Neural cell (in vitro differentiated cells): ENCODE measurements around the gene SPTSSB. TPM values are rescaled to one million over a fixed set of nuclear protein-coding genes. Genes with fewer than 3 reads are reported as not detected.

Experiments used
- H2AFZ ChIP-seq: fragments of 200-600, 300-800 bp; sonication (generic), shearing (Covaris generic); 2 replicates; pipeline ENCODE4 v1.6.0; 2014; ENCODE audit warnings: low read depth, mild to moderate bottlenecking, antibody characterized with exemption, low read length, moderate library complexity
- H3F3A ChIP-seq: fragments of 200-600 bp; shearing (Covaris generic); 2 replicates; pipeline ENCODE4 v1.6.1; 2016; ENCODE audit warnings: mild to moderate bottlenecking, moderate library complexity, mixed read lengths, antibody characterized with exemption, low read length; ENCODE audit not compliant: insufficient read depth, poor library complexity, severe bottlenecking
- H3K27ac ChIP-seq: fragments of 200-600, 300-800 bp; sonication (generic), shearing (Covaris generic); 2 replicates; pipeline ENCODE4 v1.5.1; 2014; ENCODE audit warnings: mild to moderate bottlenecking, low read length, moderate library complexity
- H3K27me3 ChIP-seq: fragments of 300-800, 200-600 bp; sonication (generic), shearing (Covaris generic); 2 replicates; pipeline ENCODE4 v1.6.0; 2014; ENCODE audit warnings: mild to moderate bottlenecking, low read depth, low read length, moderate library complexity; ENCODE audit not compliant: insufficient read depth
- H3K36me3 ChIP-seq: fragments of 300-800, 200-600 bp; sonication (generic), shearing (Covaris generic); 2 replicates; pipeline ENCODE4 v1.5.1; 2014; ENCODE audit warnings: mild to moderate bottlenecking, antibody characterized with exemption, low read length, moderate library complexity; ENCODE audit not compliant: insufficient read depth
- H3K4me2 ChIP-seq: fragments of 300-800, 200-600 bp; sonication (generic), shearing (Covaris generic); 2 replicates; pipeline ENCODE4 v1.6.0; 2014; ENCODE audit warnings: mild to moderate bottlenecking, low read length
- H3K4me3 ChIP-seq: fragments of 300-800, 200-600 bp; sonication (generic), shearing (Covaris generic); 2 replicates; pipeline ENCODE4 v1.5.1; 2014; ENCODE audit warnings: mild to moderate bottlenecking, low read length, moderate library complexity
- H3K79me2 ChIP-seq: fragments of 200-600 bp; shearing (Covaris generic); replicated peaks from 2 replicates; pipeline ENCODE4 v1.6.0; 2014; ENCODE audit warnings: mild to moderate bottlenecking, low read length, moderate library complexity; ENCODE audit not compliant: insufficient read depth
- H3K9ac ChIP-seq: fragments of 300-800, 200-600 bp; sonication (generic), shearing (Covaris generic); 2 replicates; pipeline ENCODE4 v1.6.1; 2016; ENCODE audit warnings: mild to moderate bottlenecking, low read length, mixed read lengths
- H3K9me2 ChIP-seq: fragments of 200-600 bp; shearing (Covaris generic); 2 replicates; pipeline ENCODE4 v1.6.1; 2016; ENCODE audit warnings: mild to moderate bottlenecking, low read length, mixed read lengths; ENCODE audit not compliant: insufficient read depth
- H3K9me3 ChIP-seq: fragments of 200-600, 300-800 bp; sonication (generic), shearing (Covaris generic); 2 replicates; pipeline ENCODE4 v1.6.1; 2016; ENCODE audit warnings: mild to moderate bottlenecking, mixed run types, low read length, moderate library complexity, mixed read lengths
- H4K20me1 ChIP-seq: fragments of 200-600 bp; shearing (Covaris generic); 2 replicates; pipeline ENCODE4 v1.6.1; 2016; ENCODE audit warnings: mild to moderate bottlenecking, mixed run types; ENCODE audit not compliant: insufficient read depth
- CTCF ChIP-seq: fragments of 450-650 bp; IDR thresholded peaks from 2 replicates; pipeline ENCODE4 v1.5.1; 2014; ENCODE audit warnings: antibody characterized with exemption, mild to moderate bottlenecking, moderate library complexity; ENCODE audit not compliant: poor library complexity, severe bottlenecking
- EP300 ChIP-seq: fragments of 450-650 bp; conservative IDR thresholded peaks from 2 replicates; pipeline ENCODE4 v1.6.1; 2014; ENCODE audit warnings: antibody characterized with exemption, mild to moderate bottlenecking, moderate library complexity; ENCODE audit not compliant: poor library complexity, severe bottlenecking
- EZH2 ChIP-seq: fragments of 200-600, 300-800 bp; shearing (Covaris generic), sonication (generic); IDR thresholded peaks from 2 replicates; pipeline ENCODE4 v1.6.1; 2014; ENCODE audit warnings: antibody characterized with exemption, low read length, borderline replicate concordance, mild to moderate bottlenecking; ENCODE audit not compliant: insufficient read depth, poor library complexity, severe bottlenecking
- MXI1 ChIP-seq: fragments of 450-650 bp; conservative IDR thresholded peaks from 2 replicates; pipeline ENCODE4 v1.6.1; 2014; ENCODE audit warnings: antibody characterized with exemption, mild to moderate bottlenecking; ENCODE audit not compliant: poor library complexity, severe bottlenecking
- POLR2AphosphoS5 ChIP-seq: IDR thresholded peaks from 2 replicates; pipeline ENCODE4 v1.6.1; 2012
- RAD21 ChIP-seq: fragments of 450-650 bp; conservative IDR thresholded peaks from 2 replicates; pipeline ENCODE4 v1.6.1; 2014; ENCODE audit warnings: antibody characterized with exemption, mild to moderate bottlenecking, moderate library complexity
- REST ChIP-seq: IDR thresholded peaks from 2 replicates; pipeline ENCODE4 v1.6.1; 2012; ENCODE audit warnings: borderline replicate concordance
- SMC3 ChIP-seq: fragments of 450-650 bp; conservative IDR thresholded peaks from 2 replicates; pipeline ENCODE4 v1.6.1; 2014; ENCODE audit warnings: antibody characterized with exemption, mild to moderate bottlenecking, moderate library complexity; ENCODE audit not compliant: poor library complexity
- polyA minus RNA-seq: library from RNA; depleted of rRNA, polyadenylated mRNA; stranded (reverse); fragments of >200 nt; gene quantifications from 2 replicates; pipeline ENCODE4 v1.2.3, GENCODE V29; 2014
- polyA plus RNA-seq: library from polyadenylated mRNA; depleted of rRNA; stranded (reverse); fragments of >200 nt; gene quantifications from 2 replicates; pipeline ENCODE4 v1.2.3, GENCODE V29; 2014

The SPTSSB gene, protein sequence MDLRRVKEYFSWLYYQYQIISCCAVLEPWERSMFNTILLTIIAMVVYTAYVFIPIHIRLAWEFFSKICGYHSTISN
- 0.64 and 0.71 TPM in 2 replicates for polyA plus RNA-seq
- 1.0 and 2.7 TPM in 2 replicates for polyA minus RNA-seq

GRCh38 chr3:161371441-161372320 lies at the start of gene SPTSSB:
Gene SPTSSB (minus strand): TSS chr3:161371517. CDS start chr3:161346323, 25,194 bp downstream.
- Histone ChIP-seq H3K27me3 (peaks cover 19% of the 10 kb centered on the region), H3F3A (no peaks in the 10 kb centered on the region), H3K4me2 (peak within 1 kb of the TSS; percentile 69), H3K79me2 (no peaks in the 10 kb centered on the region), H3K4me3 (peak within 1 kb of the TSS; percentile 82), H4K20me1 (no peaks in the 10 kb centered on the region), H3K9me3 (no peaks in the 10 kb centered on the region), H3K9ac (peak within 1 kb of the TSS; percentile 69), H2AFZ (peak within 1 kb of the TSS; percentile 47), H3K36me3 (no peaks in the 10 kb centered on the region), H3K27ac (peak within 1 kb of the TSS; percentile 22), H3K9me2 (no peaks in the 10 kb centered on the region)
- peak; percentile 6 for TF ChIP-seq EP300
- TF ChIP-seq RAD21 = no peak
- peak; percentile 64 for TF ChIP-seq CTCF

DNA sequence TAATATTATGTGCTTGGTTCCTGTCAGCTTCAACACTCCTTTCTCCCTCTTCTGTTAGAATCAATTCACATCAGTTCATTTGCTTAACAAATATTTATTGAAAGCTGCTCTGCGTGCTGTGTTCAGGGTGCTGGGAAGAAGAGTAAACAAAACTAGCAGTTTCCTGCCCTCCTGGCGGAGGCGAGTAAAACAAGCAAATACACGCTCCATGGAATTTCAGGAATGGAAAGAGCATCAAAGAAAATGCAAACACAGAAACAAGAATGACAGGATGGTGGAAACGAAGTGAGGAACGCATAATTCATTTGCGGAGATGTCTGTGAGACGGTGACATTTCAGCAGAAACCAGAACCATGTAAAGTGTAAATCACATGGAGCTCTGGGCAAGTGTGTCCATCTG lies 49.4 kb upstream of the SPTSSB start:
- TF ChIP-seq POLR2AphosphoS5 = no peak
- peak; percentile 59 for TF ChIP-seq REST
- Histone ChIP-seq H3K9me2 (no peaks in the 10 kb centered on the region), H2AFZ (no peak overlapping the region), H3K79me2 (no peaks in the 10 kb centered on the region), H3K27me3 (no peaks in the 10 kb centered on the region), H3K9me3 (no peaks in the 10 kb centered on the region), H3K27ac (no peak overlapping the region), H3K36me3 (no peaks in the 10 kb centered on the region), H3K4me3 (peak overlapping the region; percentile 14), H3K9ac (no peak overlapping the region), H4K20me1 (no peaks in the 10 kb centered on the region), H3K4me2 (no peak overlapping the region), H3F3A (no peaks in the 10 kb centered on the region)

GRCh38 chr3:161419555-161420333 lies 48.4 kb upstream of the SPTSSB start:
- no peak for TF ChIP-seq CTCF
- no peak for TF ChIP-seq MXI1
- TF ChIP-seq SMC3 = no peak
- TF ChIP-seq POLR2AphosphoS5 = no peak
- no peak for TF ChIP-seq EZH2
- Histone ChIP-seq H3K36me3 (no peaks in the 10 kb centered on the region), H3K27ac (no peak overlapping the region), H3K9ac (no peak overlapping the region), H3K79me2 (no peaks in the 10 kb centered on the region), H3K9me2 (no peaks in the 10 kb centered on the region), H3K27me3 (no peaks in the 10 kb centered on the region), H3F3A (no peaks in the 10 kb centered on the region), H2AFZ (no peak overlapping the region), H3K4me3 (no peak overlapping the region), H4K20me1 (no peaks in the 10 kb centered on the region), H3K4me2 (no peak overlapping the region), H3K9me3 (no peaks in the 10 kb centered on the region)
